EL (cell line): ENCODE measurements around the gene HS3ST4.
"Not testable (repeated sequence)": the region's sequence is repeated elsewhere in the genome, so short reads cannot be mapped to it uniquely, and the experiment has no call there.

ENCODE experiments used
- DNase-seq: peaks from one replicate; pipeline ENCODE4 v3.0.0-alpha.2; 2016

Gene HS3ST4

GRCh38 chr16:25734430-25735385, 42.9 kb downstream of the HS3ST4 start:
- DNase-seq = no peak

- no peak for DNase-seq
Measured at GRCh38 chr16:25735645-25736044, 43.9 kb downstream of the HS3ST4 start.

DNA sequence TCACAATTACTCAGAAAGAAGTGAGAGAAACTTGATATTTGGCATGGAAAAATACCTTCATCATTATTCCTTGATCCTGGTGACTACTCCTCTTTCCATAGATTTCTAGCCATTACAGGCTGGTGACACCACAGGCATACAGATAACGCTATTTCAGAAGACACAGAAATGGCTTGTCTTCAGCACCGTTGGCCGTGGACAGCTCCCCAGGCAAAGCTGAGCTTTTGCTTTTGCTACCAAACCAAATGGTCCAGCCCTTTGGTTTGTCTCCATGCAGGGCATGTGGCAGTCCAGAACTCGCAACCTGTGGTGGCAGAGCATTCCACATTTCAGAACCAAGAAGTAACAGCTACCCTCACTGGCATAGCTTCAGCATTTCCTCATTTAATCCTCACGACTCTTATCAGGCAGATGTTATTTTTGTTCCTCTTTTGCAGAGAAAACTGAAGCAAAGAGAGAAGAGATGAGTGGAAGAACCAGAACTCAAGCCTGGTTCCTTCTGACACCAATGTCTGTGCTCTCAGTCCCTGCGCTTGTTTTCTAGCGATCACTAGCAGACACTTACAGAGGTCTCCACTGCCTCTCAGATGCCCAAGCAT, 55.5 kb downstream of the HS3ST4 start:
- no peak for DNase-seq

GRCh38 chr16:25748092-25748654, 56.4 kb downstream of the HS3ST4 start:
- no peak for DNase-seq

DNA sequence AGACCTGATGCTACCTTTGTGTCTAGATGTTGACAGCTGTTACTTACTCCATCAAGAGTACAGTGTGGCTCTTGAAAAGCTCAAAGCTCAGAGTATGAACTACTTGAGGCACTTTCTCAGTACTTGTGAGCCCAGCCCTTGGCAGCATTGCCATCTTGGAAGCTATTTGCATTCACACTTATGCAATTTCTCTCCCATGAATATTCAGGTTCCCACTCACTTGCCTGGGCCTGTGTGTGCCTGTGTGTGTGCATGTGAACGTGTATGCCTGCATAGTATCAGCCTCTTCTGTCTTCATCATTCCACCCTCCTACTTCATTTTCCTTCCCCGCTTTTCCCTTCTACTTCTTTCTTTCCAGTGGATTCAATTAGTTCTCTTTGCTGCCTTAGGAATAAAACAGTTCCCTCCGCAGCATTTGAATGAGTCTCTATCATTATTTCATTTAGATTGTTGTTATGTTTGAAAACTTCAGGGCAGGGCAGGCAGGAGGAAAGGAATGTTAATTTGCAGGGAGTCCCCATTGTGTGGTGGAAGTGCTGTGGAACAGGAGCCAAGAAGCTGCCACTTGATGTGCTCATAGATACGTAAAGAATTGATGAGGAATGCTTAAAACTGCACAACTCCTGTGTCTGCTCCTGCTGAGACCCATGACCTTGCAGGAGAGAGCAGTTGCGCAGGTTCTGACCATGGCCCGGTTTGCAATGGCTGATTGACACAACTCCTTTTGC, 58.9 kb downstream of the HS3ST4 start:
- DNase-seq = no peak

- DNase-seq = no peak
Measured at GRCh38 chr16:25751230-25751835, 59.6 kb downstream of the HS3ST4 start.

DNA sequence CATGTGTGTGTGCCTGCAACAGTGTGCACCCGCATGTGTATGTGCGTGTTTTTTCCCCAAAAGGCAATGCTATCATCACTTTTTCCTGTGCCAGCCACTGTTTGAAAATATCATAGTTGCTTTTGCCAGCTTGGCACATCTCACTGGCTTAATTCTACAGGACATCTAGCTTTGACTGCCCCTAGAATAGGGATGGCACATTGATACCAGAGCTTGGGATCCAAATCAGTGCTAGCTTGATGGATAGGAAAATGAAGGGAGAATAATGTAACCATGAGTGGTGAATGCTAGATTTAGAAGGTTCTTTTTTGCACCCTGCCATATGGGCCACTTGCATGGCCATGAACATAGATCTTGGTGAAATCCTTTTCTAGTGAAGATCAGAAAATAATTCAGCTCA, 72.7 kb downstream of the HS3ST4 start:
- DNase-seq = no peak

- no peak for DNase-seq
Measured at GRCh38 chr16:25771216-25771615, 79.5 kb downstream of the HS3ST4 start.

GRCh38 chr16:25771812-25772568, 80.2 kb downstream of the HS3ST4 start:
- no peak for DNase-seq

GRCh38 chr16:25776214-25776613, 84.5 kb downstream of the HS3ST4 start:
- not testable (repeated sequence) for DNase-seq

DNA sequence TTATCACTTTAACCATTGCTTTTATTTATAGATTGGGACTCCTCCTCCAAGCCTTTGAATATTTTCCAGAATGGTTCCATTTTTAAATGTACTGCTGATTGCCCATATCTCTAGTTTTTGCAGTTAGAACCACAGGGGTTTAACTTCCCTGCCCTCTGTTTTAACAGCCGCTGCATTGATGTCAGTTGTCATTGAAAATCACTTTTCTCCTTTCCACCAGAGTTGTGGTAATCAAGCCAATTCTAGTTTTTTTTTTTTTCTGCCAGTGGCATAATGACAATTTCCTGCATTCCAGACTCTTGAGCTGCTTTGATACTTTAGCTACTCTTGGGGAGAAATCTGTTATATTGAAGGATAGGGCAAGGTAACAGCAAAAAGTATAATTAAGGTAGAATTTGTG, 91.5 kb downstream of the HS3ST4 start:
- DNase-seq = no peak

- no peak for DNase-seq
Measured at GRCh38 chr16:25785361-25785760, 93.6 kb downstream of the HS3ST4 start.

DNA sequence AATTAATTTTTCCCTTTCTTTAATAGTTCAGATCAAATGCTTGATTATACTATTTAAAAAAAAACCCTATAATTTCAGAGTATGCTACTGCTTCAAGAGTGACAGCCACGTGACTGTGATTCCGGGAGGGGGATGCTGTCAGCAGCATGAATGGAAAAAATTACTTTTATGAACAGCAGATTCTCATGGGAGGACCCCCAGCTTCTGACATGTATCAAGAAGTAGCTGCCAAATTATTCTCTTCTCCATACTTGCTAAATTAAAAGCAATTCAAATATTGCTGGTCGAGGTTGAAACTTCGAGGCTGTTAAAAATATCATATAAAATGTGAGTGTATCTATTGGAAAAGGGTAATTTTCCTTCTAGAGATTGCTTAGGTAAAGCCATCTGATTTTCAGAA, 95.0 kb downstream of the HS3ST4 start:
- DNase-seq = no peak

- DNase-seq = no peak
Measured at GRCh38 chr16:25788637-25789036, 96.9 kb downstream of the HS3ST4 start.

DNA sequence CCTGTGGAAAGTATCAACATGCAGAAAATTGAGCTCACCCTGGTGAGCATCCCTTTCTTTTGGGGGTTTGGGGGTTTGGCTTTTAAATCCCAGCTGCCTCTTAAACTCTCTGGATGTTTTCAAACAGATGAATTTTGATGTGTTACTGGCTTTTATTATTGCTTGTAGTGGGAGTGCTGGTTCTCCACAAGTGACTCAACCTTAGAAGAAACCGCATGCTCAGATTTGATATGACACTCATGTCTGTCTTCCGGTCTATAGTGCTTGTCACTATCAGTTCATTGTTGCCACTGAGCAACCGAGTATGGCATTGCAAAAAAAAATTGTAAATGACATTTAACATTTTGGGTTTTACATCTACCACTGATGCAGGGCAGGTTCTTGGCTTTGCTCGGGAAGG, 104.5 kb downstream of the HS3ST4 start:
- no peak for DNase-seq

DNA sequence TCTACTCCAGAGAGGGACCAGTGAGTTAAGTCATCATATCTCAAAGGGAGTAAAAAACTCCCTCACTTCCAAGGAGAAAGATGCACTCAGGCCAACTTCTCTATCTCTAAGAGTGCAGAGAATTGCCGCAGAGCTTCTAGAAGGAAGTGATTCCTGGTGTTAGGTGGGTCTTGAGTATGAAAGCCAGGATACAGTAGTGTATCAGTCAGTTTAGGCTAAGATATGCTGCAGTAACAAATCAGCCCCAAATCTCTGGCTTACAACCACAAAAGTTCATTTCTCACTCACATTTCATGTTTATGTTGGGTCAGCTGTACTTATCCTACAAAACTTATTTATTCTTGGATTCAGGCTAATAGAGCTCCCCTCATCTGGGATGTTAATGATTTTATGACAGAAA, 106.3 kb downstream of the HS3ST4 start:
- no peak for DNase-seq

DNA sequence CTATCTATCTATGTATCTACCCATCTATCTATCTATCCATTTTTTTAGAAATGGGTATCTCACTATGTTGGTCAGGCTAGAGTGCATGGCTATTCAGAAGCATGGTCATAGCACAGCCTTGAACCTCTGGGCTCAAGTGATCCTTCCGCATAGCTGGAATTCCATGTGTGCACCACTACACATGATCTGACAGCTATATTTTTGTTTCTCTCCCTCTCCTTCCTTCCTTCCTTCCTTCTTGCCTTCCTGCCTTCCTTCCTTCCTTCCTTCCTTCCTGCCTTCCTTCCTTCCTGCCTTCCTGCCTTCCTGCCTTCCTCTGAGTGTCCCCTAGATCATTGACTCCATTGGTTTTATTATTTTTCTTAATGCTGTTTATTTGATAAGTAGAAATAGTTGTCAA, 108.1 kb downstream of the HS3ST4 start:
- no peak for DNase-seq

GRCh38 chr16:25812215-25812614, 120.5 kb downstream of the HS3ST4 start:
- DNase-seq = no peak

DNA sequence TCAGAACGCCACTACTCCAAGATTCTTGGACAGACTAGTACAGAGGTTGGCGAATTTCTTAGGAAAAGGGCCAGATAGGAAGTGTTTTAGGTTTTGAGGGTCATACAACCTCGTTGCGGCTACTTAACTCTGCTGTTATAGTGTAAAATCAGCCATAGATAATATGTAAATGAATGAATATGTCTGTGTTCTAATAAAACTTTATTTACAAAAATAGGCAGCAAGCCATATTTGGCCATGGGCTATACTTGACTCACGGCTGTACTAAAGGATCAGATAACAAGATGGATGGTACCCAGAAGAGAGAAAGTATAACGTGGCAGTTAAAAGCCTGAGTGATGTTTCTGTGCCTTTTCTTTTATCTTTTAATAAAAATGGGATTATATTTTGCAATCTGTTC, 125.5 kb downstream of the HS3ST4 start:
- no peak for DNase-seq

GRCh38 chr16:25817876-25818275, 126.1 kb downstream of the HS3ST4 start:
- DNase-seq = no peak

- DNase-seq = no peak
Measured at GRCh38 chr16:25823891-25824290, 132.1 kb downstream of the HS3ST4 start.

DNA sequence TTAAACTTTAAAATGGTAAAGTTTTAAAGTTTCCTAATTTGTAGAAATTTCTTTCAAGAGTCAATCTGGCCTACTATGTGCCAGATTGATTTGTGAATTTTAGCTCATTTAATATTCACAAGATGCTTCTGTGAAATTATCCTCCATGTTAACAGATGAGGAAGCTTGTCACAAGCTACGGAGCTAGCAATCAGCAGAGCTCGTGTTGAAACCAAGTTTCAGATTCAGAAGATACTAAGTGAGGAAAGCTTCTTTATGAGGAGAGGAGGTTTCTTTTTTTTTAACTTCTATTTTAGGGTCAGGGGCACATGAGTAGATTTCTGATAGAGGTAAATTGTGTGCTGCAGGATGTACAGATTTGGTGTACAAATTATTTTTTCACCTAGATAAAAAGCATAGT, 135.9 kb downstream of the HS3ST4 start:
- no peak for DNase-seq
